Activated CD8-positive, alpha-beta memory T cell treated with anti-CD3 and anti-CD28 coated beads for 48 hours (primary cell): Measurements from ENCODE around the gene PPP2R2C.

ENCODE experiments used
- DNase-seq, 3 experiments: peaks; one replicate each; pipeline ENCODE4 v3.0.0-alpha.2; 2020; ENCODE audit warnings: low read depth in 2 of 3, low spot score in 2 of 3

PPP2R2C gene

DNA sequence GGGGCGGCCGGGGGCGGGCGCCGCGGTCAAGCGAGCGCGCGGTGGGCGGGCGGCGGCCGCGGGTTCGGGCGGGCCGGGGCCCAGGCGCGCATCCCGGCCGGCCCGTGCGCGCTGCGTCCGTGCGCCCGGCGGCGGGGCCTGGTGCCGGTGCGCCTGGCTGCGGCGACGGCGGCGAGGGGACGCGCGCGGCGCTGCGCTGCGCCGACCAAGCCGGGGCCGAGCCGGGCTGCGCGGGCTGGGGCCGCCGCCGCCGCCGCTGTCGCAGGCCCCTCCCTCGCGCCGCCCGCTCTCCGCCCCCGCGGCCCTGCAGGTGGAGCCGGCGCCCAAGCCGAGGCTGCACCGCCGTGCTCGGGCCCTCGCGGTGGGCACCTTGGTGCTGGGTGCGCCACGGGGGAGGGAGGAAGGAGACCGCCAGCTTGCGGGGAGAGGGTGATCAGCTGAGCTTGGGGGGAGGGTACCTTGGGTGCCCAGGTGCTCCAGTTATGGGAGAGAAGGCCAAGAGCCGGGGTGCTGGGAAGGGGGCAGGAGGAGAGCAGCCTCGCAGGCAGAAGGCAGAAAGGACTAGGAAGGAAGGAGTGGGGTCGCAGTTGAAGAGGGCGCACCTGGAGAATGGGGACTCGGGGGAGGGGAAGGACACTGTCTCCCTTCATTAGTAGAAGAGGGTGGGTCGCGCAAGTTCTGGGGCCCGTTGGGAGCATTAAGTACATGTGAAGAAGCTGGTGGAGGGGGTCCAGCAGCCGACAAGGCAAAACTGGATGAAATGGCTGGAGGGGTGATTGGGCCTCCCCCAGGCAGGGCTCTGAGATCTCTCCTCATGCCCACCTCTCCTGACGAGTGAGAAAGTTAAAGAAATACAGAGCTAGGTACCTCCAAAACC is at the start of gene PPP2R2C:
PPP2R2C (minus strand) TSS at position 228 of the 877 bp plus-strand sequence. CDS start 385 bp downstream, outside the sequence.
- no peak for DNase-seq

DNA sequence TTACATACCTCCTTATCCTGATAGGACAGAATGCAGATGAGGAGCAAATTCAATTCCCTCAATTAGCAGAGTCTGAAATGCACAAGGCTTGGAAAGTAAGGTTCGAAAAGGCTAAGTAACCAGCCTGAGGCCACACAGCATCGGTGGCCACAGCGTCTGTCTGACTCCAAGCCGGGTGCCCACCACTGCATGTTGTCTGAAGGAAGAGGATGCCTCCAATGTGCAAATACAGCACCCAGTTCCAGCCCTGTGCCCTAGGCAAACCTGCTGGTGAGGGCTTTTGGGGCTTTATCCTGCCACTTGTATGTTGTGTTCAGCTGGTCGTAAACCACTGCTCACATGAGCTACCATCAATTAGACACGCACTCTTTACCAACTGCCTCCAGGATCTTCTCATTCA is 48.6 kb upstream of the PPP2R2C start:
- DNase-seq = no peak

DNA sequence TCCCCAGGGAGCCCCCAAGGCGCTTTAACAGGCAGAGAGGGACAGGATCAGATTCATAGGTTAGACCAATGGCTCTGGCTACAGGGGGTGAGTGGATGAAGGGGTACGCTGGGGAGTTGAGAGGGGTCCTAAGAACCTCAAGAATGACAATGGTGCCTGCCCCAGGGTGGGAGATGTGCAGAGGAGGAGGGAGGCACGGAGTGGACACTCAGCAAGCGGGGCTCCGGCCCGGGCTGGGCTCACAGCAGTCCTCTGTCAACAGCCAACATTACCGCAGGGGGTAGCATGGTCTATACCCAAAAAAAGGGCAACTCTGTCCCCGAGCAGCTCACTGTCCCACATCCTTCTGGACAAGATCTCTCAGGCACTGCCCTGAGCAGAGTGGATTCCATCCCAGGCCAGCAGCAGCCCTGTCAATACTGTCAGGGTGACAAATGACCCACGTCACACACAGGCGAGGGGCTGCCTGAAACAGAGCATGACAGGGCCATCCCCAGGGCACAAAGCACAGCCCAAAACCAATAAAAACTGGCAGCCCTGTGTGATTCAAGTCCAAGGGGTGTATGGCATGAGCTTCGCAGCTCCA is 47.7 kb upstream of the PPP2R2C start:
- no peak for DNase-seq

DNA sequence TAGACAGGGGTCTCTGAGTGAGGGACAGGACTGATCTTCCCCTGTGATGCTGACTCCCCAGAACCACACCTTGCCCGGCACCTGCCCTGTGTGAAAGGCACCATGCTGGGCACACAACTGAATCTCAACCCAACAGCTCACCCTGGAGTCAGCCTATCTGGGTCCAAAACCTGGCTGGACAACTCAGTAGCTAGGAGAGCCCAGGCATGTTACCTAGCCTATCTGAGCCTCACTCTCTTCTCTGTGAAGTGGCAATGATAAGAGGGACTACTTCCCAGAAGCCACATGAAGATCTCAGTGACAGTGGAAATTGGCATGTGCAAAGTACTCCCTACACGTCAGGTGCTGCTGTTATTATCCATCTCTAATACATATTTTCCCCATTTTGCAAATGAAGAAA is 44.8 kb upstream of the PPP2R2C start:
- DNase-seq = no peak

DNA sequence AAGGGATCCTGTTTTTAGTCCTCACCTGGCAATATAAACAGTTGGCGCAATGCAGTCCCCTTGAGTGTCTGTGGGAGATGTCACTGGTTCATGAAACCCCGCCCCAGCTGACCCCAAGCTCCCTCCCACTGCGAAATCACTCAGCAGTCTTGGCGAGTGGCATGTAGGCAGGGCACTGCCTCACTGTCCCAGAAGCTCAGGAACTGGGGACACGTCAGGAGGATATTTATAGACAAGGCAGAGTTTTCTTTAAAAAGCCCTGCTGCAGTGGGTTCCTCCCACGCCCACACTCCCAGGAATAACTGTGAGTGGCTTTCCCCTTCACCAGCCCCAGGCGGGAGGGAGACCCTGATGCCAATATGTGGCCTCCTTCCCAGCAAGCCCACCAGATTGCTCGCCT is 44.3 kb upstream of the PPP2R2C start:
- no peak for DNase-seq

DNA sequence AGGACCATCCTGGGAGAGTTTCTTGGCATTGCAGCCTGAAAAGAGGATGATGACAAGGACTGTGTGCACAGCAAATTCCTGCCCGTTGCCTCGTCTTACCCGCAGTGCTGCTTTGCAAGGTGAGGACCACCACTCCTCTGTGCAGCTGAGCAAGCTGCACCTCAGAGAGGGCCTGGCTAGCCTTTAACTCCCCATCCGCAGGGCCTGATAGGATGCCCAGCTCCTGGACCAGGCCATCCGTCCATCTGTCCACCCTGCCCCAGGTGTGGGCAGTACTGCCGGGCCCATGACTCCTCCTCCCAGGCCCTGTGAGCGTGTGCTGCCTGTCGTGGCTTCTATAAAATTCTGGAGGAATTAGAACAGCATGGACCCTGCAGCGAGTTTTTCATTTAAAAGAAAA is 43.9 kb upstream of the PPP2R2C start:
- no peak for DNase-seq

DNA sequence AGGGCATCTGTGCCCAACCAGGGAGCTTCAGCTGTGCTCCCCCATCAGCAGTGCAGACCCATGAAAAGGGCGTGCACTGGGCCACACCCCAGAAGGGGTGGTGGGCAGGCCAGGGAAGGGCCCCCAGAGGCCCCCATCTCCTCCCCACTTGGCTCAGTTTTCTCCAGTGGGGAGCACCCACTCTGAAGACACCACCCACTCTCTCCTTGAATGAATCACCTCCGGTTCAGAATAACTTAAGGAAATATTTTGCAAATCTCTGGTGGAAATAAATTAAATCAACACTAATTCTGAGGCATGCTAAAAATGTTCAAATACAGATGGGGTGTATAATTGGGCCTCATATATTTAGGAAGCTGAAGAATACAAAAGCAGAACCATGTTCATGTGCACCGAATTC is 41.3 kb upstream of the PPP2R2C start:
- DNase-seq = no peak

DNA sequence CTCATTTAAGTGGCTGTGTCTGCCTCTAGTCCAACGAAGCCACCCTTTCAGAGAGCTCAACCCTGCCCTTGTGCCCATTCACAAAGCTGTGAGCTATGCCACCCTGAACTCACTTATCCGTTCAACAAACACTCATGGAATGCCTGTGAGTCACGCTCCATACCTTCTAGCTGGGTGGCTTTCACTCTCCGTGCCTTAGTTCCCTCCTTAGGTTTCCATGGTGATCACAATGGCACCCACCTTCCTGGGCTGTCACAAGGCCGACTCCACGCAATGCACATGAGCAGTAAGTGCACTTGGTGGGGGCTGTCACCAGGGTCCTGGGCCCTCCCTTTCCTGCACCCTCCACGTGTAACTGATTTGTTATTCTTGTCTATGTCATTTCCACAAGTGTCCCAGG is 37.2 kb upstream of the PPP2R2C start:
- no peak for DNase-seq

DNA sequence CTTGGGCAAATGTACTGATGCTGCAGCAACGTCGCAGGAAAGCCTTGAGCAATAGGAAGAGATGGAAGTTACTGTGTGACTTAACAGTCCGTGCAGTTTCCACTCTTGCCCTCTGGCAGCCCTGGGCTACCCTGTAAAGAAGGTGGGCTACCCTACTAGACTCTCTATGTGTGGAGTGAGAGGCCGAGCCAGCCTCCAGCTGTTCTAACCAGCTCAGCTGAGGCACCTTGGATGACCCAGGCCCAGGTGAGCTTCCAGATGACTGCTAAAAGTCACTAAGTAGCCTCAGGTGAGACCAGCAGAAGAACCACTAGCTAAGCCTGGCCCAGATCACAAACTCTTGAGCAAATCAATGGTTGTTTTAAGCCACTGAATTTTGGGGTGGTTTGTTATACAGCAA is 34.9 kb upstream of the PPP2R2C start:
- no peak for DNase-seq

DNA sequence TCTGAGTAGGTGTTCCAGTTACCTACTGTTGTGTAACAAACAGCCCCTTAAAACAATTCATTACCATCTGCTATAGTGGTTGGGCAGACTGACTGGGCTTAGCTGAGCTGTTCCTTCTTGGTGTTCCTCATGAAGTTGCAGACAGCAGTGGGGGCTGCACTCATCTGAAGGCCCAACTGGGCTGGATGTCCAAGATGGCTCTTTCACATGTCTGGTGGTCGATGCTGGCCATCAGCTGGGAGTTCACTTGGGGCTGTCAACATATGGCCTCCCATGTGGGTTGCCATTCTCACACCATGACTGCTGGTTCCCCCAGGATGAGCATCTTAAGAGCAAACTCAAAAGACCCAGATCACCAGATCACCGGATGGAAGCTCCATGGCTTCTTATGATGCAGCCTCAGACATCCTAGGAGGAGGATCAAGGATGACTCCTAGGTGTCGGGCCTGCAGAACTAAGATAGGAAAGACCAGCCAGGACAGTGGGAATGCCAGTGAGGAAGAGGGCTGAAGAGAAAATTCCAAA is 34.3 kb upstream of the PPP2R2C start:
- no peak for DNase-seq

DNA sequence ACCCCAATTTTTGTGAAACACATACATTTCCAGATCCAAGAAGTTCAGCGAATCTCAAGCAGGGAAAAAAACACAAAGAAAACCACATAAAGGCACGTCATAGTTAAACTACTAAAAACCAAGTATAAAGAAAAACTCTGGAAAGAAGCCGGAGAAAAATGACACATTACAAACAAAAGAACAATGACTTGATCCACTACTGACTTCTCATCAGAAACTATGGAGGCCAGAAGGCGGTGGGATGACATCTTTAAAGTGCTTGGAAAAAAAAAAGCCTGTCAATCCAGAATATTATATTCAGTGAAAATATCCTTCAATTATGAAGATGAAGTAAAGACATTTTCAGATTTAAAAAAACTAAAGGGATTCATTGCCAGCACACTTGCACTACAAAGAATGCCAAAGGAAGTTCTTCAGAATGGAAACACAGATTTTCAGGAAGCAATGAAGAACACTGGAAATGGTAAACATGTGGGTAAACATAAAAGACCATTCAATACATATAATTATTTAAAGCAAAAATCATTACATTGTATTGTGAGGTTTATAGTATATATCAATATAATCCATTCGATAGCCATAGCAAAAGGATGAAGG is 32.6 kb upstream of the PPP2R2C start:
- no peak for DNase-seq

DNA sequence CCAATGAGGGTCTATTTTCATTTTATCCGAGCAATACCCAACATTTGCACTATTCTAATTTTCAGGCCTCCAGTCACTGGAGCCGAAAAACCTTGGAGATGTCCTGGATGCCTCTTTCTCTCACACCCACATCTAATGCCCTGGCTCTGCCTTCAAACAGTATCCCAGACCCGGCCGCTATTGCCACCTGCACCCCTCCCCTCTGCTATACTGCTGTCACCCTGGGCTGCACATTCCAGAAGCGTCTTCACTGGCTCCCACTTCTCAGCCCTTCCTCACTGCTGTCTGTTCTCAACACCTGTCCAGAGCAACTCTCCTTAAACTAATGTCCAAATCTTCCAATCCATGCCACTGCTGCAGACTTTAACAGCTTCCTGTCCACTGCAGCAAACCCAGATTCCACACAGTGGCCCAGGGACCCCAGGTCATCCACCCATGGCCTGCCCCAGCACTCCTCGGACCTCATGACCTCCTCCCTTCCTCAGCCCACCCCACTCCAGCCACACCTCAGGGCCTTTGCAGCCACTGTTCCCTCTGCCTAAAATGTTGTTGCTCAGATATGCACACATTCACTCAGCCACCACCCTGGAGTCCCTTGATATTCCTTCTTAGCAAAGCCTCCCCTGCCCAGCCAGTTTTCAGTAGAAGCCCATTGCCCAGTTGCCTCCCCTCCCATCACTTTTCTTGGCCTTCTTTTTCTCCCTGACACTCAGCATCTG is 30.5 kb upstream of the PPP2R2C start:
- DNase-seq = no peak

DNA sequence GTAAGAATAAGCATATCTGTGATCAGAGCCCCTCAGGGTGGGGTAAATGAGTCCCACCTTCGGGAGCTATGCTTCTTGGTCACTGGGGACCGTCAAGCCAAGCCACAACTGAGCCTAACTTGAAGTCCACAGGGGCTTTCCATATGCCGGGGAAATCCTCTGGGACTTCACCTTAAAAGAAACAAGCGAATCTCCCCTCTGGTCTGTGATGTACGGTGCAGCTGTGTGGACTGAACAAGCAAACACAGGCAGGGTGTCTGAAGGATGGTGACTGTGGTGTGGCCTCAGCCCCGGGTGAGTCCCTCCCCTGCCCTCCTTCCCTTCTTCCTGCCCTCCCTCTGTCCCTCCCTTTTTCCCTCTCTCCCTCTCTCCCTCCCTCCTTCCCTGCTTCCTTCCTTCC is 29.7 kb upstream of the PPP2R2C start:
- DNase-seq = no peak

DNA sequence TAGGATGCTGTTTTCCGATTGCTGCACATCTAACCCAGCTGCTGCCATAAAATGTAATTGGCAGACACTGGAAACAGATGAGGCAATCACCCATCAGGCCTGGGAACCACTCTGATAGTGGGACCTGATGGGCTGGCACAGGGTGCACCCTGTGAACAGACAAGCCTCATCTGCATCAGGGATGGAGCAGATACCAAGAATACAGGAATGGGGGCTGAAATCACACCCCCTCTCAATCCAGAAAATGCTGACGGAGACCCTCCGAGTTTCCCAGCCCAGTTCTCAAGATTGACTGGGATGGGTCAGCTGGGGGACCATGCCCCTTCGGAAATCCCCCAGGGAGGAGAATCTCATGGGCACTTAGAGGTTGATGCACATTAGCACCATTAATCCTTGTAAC is 28.8 kb upstream of the PPP2R2C start:
- no peak for DNase-seq

DNA sequence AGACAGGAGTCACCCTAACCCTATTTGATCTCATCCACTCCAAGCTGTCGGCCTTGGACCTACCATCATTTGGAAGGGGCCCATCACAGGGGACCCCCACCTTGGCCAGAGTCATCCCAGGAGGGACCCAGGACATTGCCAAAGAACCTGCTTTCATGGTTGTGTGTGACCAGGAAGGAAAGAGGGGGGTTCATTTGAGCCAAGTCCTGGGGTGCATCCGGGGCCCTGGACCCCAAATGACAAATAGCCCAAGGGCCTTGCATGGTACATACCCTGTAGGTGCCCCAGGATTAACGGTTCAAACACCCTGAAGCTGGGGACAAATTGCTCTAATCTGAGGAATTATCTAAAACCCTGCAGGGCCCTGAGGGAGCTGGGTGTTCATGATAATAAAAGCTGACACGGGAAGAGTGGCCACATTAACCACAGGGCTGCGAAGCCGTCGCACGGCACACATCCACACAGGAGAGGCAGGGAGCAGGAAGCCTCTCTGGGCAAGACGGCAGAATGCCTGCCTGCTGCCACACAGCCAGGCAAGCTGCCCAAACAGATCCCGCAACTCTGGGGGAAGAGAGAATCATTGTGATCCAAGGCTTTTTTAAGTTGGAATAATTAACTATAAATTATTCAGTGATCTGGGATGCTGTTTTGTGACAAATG is 28.2 kb upstream of the PPP2R2C start:
- no peak for DNase-seq

DNA sequence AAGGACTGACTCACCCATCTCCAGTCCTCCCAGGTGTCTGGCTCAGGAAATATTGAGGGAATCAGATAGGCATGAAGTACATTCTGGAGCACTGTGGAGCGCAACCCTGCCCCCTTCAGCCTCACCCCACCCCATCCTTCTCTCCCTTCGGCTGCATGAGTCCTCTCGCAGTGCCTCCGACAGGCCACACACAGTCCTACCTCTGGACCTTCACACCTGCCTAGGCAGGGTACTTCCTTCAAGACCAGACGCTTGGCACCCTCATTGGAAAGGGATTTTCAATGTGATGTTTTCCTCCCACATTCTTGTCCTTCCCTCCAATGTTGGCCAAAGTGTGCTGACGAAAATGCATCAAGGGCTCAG is 26.8 kb upstream of the PPP2R2C start:
- DNase-seq = no peak

DNA sequence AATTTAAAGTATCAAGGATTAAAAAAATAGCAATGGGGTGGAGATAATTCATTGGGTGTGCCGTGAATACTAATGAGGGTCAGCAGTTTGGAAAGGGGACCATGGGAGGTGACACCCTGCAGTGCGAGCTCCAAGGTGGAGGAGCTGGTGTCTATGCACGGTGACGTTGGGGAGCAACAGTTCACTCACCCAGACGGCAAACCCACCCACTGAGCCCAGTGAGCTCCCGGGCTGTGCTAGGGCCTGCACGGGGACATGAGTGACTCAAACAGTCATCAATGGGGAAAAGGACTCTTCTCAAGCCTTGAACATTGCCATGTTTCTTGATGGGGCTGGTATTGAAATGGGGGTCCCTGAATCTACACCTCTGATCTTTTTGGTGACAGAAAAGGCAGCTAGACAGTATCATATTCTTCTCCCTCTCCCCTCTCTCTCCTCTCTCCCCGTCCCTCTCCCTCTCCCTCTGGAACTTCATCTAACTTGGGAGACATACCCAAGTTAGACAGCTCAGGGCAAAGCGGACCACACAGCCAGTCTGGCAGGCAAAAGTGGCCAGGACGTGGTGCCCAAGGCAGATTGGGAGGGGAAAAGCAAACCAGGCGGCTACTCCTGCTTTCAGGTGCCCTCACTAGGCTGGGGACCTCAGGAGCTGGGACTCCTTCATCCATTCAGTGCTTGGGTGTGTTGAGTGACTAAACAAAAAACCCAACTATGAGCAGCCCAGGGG is 26.3 kb upstream of the PPP2R2C start:
- no peak for DNase-seq

DNA sequence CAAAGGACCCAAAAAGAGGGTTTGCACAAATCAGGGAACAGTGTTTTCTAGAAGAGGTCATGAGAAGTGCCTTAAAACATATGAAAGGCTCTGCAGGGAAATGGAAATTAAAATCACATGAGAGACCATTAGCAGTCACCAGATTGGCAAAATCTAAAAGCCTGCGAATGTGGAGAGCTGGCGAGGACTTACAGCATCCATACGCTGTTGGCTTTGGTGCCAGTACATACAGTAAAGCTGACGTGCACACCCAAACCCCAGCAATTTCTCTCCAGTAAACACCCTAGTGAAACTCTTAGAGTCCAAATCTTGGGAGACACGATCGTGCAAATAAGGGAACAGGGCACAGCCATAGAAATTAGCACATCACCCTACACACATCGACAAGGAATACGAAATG is 25.4 kb upstream of the PPP2R2C start:
- DNase-seq = no peak

DNA sequence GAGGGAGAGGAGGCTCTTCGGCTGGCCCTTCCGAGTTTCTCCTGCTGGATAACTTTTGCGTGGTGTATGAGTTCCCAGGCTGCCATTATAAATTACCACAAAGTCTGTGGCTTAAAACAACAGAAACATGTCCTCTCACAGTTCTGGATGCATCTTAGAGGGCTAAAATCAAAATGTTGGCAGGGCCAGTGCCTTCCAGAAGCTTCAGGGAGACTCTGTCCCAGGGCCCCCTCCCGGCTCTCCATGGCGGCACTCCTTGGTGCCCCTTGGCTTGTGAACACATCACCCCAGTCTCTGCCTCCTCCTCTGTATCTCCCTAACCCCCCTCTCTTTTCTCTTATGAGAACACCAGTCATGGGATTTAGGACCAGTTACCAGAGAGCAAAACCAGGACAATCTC is 23.3 kb upstream of the PPP2R2C start:
- DNase-seq = no peak

DNA sequence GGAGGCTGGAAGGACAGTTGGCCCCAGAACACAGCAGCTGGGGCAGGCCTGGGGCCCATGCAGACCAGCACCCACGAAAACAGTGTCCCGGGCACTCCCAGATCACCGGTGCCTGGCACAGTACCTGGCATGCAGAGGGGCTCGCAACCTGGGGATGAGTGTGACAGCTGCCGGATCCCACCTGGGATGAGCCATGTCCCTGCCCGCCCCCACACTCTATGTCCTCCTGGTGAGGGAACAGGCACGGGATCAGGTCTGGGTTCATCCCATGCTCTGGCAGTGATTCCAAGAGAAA is 22.8 kb upstream of the PPP2R2C start:
- DNase-seq = no peak
